ENCODE data around the gene SBF2.
"Not testable (repeated sequence)": the region's sequence is repeated elsewhere in the genome, so short reads cannot be mapped to it uniquely, and the experiment has no call there.

The SBF2 gene

DNA sequence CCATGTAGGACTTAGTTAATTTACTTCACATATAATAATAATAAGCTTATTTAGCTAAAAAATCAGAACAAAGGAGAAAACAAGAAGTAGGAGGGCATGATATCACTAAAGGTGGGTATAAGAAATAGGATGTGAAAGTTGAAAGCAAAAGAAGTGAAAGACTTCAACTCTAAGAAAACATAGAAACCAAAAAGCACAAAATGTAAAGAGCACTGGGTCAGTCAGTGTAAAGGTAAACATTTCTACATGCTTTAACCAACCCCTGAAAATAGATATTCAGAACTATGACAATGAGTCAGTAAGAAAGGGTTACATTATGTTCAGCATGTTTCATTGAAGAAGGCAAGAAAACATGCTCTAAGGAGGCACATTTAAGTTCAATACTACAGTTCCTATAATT, 331.3 kb downstream of the SBF2 start:
- DNase-seq: no peak

DNA sequence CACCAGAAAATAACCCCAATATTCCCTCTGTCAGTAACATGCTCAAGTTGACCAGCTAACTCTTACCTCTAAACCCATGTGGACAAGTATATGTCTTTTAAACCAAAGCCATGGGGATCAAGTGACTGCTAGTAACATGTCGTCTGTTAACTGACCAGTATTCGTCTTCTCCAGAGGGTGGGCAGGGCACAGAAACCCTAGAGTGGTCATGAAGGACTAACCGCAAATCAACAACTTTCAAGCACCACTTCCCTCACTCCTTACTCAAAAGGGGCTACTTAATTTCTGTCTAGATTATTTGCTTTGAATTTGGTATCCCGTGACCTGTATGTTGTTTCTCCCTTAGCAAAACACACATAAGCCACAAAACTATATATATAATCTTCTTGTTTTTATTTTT, 336.9 kb downstream of the SBF2 start:
- no peak for DNase-seq

DNA sequence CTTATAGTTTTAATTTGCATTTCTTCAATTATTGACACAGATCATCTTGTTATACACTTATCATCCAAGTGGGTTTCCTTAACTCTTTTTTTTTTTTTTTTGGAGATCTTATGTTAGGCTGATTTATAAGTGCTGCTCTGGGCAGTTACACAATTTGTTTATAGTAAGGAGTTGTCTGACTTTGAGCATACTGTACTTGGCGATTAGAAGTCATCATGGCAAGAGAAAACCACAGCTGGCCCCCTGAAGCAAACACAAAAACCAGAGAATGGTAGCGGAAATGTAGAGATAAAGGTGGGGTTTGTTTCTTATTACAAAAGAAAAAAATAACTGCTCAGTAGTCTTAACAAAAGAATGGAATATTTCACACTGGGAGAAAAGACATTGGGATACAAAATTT, 337.5 kb downstream of the SBF2 start:
- DNase-seq: no peak

DNA sequence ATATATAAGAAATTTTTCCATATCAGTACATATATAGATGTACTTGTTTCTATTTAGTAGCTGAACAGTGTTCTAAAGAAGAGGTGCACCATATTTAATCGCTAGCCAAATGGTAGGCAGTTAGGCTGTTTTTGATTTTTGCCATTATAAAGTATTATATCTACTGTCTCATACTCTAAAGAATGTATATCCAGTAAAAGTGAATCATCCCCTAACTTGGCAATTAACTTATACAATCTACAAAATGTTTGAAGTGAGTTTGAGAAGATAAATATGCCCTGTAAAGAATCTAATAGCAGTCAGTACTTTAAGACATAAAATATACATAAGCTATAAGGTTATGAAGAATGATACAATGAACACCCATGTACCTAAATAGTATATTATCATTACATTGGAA, 338.6 kb downstream of the SBF2 start:
- no peak for DNase-seq

DNA sequence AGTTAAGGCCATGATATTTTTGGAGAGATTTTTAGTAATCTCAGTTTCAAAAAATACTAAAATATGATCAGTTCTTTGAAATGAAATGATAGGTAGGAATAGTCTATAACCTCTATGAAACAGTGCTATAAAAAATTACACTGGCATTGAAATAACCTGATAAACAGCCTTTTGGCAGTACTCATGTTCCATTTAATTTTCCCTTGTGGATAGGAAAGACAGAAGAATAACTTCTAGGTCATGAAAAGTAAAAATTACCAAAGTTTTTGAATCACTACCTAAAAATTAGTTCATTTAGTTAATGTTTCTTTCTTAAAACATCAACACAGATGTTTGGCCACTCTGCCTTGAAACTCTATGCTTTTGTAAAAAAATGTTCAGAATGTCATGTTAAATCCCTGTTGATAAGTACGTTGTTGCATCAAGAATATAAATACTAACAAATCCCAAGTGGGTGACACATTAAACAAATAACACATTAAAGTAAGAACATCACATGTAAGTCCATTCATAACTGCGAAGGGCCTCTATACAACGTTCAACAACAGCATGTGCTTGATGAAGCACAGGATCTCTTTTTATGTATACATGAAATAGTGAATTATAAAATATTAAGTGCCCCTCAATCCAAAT, 339.9 kb downstream of the SBF2 start:
- no peak for DNase-seq

DNA sequence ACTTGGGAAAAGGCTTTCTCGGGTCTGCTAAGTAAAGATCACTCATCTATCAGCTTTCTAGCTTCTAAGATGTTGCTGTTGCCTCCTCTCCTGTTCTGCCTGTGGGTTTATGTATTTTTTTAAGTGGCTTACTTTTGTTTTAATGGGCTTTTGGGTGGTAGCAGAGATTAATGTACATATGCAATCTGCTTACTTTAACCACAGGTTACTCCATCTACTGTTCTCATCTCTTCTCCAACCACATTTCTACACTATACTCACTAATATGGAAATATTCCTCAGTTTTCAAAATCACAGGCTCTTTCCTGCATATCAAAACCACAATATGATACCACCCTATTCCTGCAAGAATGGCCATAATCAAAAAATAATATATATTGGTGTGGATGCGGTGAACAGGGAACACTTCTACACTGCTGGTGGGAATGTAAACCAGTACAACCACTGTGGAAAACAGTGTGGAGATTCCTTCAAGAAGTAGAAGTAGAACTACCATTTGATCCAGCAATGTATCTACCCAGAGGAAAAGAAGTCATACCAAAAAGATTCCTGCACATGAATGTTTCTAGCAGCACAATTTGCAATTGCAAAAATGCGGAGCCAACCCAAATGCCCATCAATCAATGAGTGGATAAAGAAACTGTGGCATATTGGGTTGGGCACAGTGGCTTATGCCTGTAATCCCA, 341.4 kb downstream of the SBF2 start:
- DNase-seq: no peak

DNA sequence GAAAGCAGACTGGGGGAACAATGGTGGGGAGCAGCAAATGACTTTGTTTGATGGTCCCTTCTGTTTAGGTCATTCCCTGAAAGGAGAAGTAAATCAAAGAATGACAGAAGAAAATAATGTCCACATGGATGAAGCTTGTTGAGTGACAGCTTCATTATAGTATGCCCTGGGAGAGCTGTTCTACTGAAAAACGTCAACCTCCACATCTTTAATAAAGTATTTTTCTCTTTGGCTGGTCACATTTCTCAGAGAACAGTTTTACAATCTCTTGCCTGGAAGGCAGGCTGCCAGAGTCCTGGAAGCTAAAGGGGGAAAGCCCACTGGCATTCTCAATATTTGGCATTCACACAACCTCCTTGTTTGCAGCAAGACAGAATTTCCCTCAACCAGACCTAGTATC, 342.2 kb downstream of the SBF2 start:
- DNase-seq: peak in 2 of 51 donors; percentile 6

DNA sequence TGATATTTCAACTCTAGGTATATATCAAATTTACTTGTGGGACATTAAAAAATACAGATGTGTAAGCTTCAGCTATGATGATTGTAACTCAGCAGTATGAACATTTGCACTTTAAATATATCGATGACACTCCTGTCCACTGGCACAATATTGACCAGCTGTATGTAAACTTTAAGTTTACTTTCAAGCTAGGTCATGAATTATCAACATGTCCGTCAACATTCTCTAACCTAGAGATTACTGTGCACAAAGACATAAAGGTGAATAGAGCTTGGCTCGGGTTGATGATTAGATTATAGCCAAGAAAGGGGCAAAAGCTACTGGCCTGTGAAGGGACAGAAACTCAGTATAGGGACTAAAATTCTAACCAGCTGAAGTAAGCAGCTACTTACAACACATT, 343.6 kb downstream of the SBF2 start:
- DNase-seq: no peak

DNA sequence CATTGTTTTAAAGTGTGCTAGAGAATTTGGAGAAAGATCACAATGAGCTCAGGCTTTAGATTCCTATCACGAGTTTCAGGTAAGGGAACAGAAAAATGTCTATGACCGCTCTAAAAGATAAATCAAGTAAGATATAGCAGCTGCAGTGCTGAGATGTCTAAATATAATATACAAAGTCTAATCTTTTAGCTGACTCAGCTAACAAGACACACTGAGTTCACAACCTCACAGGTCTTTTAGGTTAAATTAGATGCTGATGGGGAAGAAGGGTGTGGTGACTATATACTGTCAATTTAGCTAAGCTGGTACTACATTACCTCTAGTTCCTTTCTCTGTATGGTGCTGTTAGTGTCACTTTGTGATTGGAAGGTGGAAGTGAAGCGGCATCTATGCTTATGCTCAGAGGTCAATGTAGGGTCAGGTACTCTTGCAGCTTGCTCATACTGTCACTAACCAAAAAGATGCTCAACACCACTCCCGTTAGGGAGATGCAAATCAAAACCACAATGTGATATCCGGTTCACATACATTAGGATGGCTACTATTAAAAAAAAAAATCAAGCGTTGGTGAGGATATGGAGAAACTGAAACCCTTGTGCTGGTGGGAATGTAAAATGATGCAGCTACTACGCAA, 346.7 kb downstream of the SBF2 start:
- no peak for DNase-seq

DNA sequence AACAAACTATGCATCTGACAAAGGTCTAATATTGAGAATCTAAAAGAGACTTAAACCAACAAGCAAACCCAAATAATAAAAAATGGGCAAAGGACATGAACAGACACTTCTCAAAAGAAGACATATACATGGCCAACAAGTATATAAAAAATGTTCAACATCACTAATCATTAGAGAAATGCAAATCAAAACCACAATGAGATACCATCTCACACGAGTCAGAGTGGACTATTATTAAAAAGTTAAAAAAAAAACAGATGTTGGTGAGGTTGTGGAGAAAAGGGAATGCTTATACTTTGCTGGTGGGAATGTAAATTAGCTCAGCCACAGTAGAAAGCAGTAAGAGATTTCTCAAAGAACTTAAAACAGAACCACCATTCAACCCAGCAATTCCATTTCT, 348.3 kb downstream of the SBF2 start:
- not testable (repeated sequence) for DNase-seq

DNA sequence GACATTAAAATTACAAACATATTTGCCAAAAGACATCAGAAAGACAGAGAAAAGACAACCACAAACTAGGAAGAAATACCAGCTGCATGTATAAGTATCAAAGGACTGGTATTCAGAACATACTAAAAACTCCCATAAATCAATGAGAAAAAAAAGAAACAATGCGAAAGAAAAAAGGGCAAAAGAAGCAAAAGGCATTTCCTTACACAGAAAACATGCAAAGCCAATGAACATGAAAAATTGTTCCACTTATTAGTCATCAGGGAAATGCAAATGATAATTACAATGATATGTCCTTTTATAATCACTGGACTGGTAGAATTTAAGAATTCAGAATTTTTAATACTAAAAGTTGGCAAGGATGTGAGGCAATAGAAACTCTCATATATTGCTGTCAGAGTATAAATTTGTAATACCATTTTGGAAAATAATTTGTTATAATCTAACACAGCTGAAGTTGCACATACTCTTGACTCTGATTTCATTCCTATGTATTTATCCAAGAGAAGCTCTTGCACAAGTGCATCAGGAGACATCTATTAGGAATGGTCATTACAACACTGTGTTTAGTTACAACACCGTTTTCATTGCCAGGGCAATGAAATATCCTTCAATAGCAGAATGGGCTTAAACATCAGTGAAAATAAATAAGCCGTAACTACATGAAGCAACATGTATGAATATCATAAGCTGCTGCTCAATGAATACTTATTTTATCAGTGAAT, 350.5 kb downstream of the SBF2 start:
- DNase-seq: no peak

DNA sequence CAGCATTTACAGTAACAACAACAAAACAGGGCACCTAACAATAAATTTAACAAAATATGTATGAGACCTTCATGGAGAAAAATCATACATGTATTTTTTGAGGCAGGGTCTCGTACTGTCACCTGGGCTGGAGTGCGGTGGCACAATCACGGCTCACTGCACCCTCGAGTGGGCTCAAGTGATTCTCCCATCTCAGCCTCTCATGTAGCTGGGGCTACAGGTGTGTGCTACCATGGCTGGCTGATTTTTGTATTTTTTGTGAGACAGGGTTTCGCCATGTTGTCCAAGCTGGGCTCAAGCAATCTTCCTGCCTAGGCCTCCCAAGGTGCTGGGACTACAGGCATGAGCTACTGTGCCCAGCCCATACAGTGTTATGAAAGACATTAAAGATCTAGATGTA, 352.0 kb downstream of the SBF2 start:
- DNase-seq: no peak

DNA sequence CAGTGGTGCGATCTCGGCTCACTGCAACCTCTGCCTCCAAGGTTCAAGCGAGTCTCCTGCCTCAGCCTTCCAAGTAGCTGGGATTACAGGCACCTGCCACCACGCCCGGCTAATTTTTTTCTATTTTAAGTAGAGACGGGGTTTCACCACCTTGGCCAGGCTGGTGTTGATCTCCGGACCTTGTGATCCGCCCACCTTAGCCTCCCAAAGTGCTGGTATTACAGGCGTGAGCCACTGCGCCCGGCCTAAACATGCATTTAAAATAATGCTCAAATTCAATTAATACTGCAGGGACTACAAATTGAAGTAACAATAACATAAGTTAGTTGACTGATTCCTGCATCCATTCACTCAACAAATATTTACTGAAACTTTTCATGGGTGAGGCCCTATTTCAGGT, 354.9 kb downstream of the SBF2 start:
- DNase-seq: not testable (repeated sequence)

DNA sequence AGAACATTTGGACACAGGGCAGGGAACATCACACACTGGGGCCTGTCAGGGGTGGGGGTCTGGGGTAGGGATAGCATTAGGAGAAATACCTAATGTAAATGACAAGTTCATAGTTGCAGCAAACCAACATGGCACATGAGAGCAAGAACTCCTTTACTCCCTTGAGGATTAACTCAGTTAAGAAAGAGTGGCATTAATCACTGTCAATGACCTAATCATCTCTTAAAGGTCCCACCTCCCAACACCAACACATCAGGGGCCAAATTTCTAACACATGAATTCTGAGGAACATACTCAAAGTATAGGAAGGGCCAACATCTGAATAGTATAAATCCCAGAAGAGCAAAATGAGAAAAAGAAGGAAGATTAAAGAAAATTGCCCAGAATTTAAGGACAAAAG, 357.3 kb downstream of the SBF2 start:
- no peak for DNase-seq

DNA sequence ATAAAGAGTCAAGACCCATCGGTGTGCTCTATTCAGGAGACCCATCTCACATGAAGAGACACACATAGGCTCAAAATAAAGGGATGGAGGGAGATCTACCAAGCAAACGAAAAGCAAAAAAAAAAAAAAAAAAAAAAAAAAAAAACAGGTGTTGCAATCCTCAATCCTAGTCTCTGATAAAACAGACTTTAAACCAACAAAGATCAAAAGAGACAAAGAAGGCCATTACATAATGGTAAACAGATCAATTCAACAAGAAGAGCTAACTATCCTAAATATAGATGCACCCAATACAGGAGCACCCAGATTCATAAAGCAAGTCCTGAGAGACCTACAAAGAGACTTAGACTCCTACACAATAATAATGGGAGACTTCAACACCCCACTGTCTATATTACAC, 361.2 kb downstream of the SBF2 start:
- DNase-seq: not testable (repeated sequence)

DNA sequence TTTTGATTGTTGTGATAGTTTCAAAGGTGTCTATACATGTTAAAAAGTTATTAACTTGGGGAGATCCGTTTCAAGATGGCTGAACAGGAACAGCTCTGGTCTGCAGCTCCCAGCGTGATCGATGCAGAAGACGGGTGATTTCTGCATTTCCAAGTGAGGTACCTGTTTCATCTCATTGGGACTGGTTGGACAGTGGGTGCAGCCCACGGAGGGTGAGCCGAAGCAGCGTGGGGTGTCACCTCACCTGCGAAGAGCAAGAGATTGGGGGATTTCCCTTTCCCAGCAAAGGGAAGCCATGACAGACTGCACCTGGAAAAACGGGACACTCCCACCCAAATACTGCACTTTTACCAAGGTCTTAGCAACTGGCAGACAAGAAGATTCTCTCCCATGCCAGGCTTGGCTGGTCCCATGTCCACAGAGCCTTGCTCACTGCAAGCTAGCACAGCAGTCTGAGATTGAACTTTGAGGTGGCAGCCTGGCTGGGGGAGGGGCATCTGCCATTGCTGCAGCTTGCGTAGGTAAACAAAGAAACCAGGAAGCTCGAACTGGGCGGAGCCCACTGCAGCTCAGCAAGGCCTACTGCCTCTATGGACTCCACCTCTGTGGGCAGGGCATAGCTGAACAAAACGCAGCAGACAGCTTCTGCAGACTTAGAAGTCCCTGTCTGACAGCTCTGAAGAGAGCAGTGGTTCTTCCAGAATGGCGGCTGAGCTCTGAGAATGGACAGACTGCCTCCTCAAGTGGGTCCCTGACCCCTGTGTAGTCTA, 363.3 kb downstream of the SBF2 start:
- DNase-seq: not testable (repeated sequence)

DNA sequence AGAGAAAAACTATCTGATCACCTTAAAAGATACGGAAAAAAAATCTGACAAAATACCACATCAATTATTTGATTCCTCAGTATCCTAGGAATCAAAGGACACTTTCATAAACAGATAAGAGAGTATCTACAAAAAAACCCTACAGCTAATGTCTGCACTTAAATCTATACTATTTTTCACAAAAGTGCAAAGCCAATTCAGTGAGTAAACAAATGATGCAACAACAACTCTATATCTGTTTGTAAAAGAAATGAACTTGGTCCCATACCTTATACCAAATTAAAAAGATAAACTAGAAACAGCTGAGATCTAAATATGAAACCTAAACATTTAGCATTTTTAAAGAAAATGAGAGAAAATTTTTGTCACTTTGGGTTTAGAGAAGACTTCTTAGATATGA, 366.3 kb downstream of the SBF2 start:
- no peak for DNase-seq

DNA sequence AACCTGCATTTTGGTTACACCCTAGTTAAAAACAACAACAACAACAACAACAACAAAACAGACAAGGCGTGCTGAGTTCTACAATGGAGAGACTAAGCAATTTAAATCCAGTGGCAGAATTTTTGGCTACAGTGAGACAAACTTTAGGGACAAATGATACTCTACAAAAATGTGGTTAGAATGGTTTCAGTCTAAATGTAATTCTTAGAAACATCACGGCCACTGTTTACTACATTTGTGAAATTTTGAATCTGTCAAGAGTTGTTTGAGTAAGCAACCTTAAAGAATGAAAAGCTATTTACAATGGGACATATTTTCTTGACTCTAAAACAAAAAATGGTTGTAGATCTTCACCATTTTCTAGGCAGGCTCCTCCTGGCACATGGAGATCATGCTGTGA, 370.7 kb downstream of the SBF2 start:
- DNase-seq: no peak

DNA sequence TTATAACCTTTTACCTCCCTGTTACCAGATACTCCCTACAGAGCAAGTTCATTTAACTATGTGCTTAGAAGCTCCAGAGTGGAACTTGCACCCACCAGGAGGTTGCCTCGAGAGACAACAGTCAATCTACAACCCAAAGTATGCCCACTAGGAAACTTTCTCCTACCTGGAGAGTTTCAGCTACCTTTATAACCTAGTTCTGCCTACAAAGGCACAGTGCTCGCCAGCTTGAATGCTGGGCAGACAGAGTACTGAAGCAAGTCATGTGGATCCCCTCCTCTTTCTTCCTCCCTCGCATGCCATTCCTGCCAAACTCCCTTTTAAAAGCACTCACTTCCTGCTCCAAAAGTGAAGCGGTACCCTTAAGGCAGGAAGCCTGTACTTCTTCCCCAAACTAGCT, 371.2 kb downstream of the SBF2 start:
- DNase-seq: no peak

DNA sequence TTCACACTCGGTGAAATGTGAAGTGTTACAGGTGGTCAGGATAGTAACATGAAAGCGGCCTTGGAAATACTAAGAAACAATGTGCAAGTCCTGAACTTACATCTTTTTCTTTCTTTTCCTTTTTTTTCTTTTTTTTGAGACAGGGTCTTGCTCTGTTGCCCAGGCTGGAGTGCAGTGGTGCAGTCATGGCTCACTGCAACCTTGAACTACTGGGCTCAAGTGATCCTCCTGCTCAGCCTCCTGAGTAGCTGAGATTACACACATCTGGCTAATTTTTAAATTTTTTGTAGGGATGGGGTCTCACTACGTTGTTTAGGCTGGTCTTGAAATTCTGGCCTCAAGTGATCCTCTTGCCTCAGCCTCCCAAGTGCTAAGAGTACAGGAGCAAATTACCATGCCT, 377.5 kb downstream of the SBF2 start:
- DNase-seq: no peak

DNA sequence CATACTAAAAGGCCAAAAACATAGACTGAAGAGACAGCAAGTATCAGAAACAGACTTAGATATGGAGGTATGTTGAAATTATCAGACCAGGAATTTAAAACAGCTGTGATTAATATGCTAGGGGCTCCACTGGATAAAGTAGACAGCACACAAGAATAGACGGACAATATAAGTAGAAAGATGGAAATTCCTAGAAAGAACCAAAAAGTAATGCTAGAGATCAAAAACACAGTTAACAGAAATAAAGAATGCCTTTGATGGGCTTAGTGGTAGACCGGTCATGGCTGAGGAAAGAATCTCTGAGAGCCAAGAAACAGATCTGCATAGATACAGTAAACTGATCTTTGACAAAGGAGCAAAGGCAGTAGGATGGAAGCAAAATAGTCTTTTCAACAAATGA, 380.0 kb downstream of the SBF2 start:
- DNase-seq: no peak
